Occipital lobe (tissue), 2 donors: ENCODE data around the gene ENPP1. TPM values are rescaled to one million over a fixed set of nuclear protein-coding genes. Genes with fewer than 3 reads are reported as not detected.

ENCODE experiments used
- DNase-seq: peaks from one replicate; lab custom pipeline; 2025; lab: John Stamatoyannopoulos, UW
- total RNA-seq: library from RNA; depleted of rRNA; stranded (reverse); fragments of >200 nt; gene quantifications from one replicate; pipeline ENCODE4 v1.2.3, GENCODE V29; 2014

The ENPP1 gene
- 0.47 TPM for total RNA-seq

GRCh38 chr6:131807644-131808459 is at the start of gene ENPP1:
TSS of gene ENPP1 (plus strand) at chr6:131808020. CDS start at chr6:131808036, 16 bp downstream.
- peak; percentile 54 for DNase-seq

GRCh38 chr6:131758920-131759319 is 48.9 kb upstream of the ENPP1 start:
- no peak for DNase-seq

GRCh38 chr6:131761060-131761761 is 46.6 kb upstream of the ENPP1 start:
- no peak for DNase-seq

- no peak for DNase-seq
Observed at GRCh38 chr6:131761762-131762067, 46.1 kb upstream of the ENPP1 start.

GRCh38 chr6:131762984-131763383 is 44.8 kb upstream of the ENPP1 start:
- no peak for DNase-seq

- DNase-seq, result no peak
Observed at GRCh38 chr6:131763749-131764148, 44.1 kb upstream of the ENPP1 start.

GRCh38 chr6:131764350-131764749 is 43.5 kb upstream of the ENPP1 start:
- no peak for DNase-seq

GRCh38 chr6:131765081-131765803 is 42.6 kb upstream of the ENPP1 start:
- DNase-seq, result no peak

- DNase-seq, result no peak
Observed at GRCh38 chr6:131765804-131766135, 42.0 kb upstream of the ENPP1 start.

- no peak for DNase-seq
Observed at GRCh38 chr6:131766631-131767030, 41.2 kb upstream of the ENPP1 start.

GRCh38 chr6:131768964-131769363 is 38.9 kb upstream of the ENPP1 start:
- no peak for DNase-seq

GRCh38 chr6:131769385-131770141 is 38.3 kb upstream of the ENPP1 start:
- no peak for DNase-seq

GRCh38 chr6:131770776-131771175 is 37.0 kb upstream of the ENPP1 start:
- no peak for DNase-seq

GRCh38 chr6:131773284-131773950 is 34.4 kb upstream of the ENPP1 start:
- DNase-seq, result no peak

- no peak for DNase-seq
Observed at GRCh38 chr6:131775886-131776285, 31.9 kb upstream of the ENPP1 start.

GRCh38 chr6:131776985-131777384 is 30.8 kb upstream of the ENPP1 start:
- no peak for DNase-seq

- no peak for DNase-seq
Observed at GRCh38 chr6:131778169-131778568, 29.7 kb upstream of the ENPP1 start.

- no peak for DNase-seq
Observed at GRCh38 chr6:131779304-131779703, 28.5 kb upstream of the ENPP1 start.

GRCh38 chr6:131780600-131780999 is 27.2 kb upstream of the ENPP1 start:
- DNase-seq, result no peak

- no peak for DNase-seq
Observed at GRCh38 chr6:131781687-131782086, 26.1 kb upstream of the ENPP1 start.

- no peak for DNase-seq
Observed at GRCh38 chr6:131782764-131783163, 25.1 kb upstream of the ENPP1 start.
